Measurements from ENCODE around the gene UBAP2.

DNA sequence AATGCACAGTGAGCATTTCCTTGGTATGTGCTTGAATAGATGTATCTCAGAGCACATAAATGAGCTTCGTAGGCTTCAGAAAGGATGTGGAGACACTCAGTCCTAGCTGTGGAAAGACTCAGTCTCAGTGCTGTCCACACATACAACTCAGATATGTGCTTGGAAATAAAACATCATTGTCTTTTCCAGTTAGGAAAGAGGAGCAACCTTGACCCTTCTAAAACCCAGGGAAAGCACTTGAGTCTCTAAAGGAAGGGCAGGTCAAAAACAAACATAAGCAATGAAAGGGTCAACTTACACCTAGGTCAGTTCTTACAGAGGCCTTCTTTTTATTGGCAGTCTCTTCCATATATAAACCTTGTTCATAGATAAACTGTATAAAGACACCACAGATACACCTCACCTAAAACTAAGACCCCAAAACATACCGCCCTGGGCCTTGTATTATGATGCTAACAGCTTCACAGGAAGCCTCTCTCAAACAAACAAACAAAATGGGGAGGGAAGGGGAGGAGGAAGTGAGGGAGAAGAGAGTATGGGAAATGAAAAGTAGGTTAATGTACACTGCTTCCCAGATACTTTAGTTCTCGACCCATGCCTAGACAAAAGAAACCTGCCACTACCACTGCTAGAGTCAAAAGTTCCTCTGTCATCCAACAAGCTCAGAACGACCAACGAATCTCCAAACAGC, 114.4 kb downstream of the UBAP2 start:
- TF ChIP-seq, protein P1, sequence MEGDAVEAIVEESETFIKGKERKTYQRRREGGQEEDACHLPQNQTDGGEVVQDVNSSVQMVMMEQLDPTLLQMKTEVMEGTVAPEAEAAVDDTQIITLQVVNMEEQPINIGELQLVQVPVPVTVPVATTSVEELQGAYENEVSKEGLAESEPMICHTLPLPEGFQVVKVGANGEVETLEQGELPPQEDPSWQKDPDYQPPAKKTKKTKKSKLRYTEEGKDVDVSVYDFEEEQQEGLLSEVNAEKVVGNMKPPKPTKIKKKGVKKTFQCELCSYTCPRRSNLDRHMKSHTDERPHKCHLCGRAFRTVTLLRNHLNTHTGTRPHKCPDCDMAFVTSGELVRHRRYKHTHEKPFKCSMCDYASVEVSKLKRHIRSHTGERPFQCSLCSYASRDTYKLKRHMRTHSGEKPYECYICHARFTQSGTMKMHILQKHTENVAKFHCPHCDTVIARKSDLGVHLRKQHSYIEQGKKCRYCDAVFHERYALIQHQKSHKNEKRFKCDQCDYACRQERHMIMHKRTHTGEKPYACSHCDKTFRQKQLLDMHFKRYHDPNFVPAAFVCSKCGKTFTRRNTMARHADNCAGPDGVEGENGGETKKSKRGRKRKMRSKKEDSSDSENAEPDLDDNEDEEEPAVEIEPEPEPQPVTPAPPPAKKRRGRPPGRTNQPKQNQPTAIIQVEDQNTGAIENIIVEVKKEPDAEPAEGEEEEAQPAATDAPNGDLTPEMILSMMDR (IDR thresholded peaks at IDR 0.05): no peak
- no peak for TF ChIP-seq POLR2A (IDR thresholded peaks at IDR 0.05)

Measured in tibial nerve (tissue), 3 donors.